SU-DHL-6 (cell line): ENCODE results near the gene PCARE.

Experiments
- CTCF ChIP-seq: fragments of 200-600 bp; sonication (generic); IDR thresholded peaks from one replicate; pipeline ENCODE4 v1.5.1; 2017; ENCODE audit warnings: antibody characterized with exemption, mild to moderate bottlenecking, low read length, moderate library complexity; ENCODE audit not compliant: insufficient read depth, poor library complexity, severe bottlenecking
- EZH2phosphoT487 ChIP-seq: fragments of 200-600 bp; sonication (generic), shearing (Covaris generic); conservative IDR thresholded peaks from 2 replicates; pipeline ENCODE4 v1.6.1; 2018; ENCODE audit warnings: mild to moderate bottlenecking, antibody characterized with exemption, low read length, moderate library complexity, mixed read lengths

GRCh38 chr2:29100564-29100963 is 26.2 kb upstream of the PCARE start:
- TF ChIP-seq CTCF (no peak), EZH2phosphoT487 (no peak)
